GM20431 (cell line): ENCODE data around the gene SAMHD1.
"Not testable (repeated sequence)": the region's sequence is repeated elsewhere in the genome, so short reads cannot be mapped to it uniquely, and the experiment has no call there.

Source experiments
- in situ Hi-C: fragments of 300-500 bp; cut with MseI, MboI; formaldehyde crosslinking; loops from one replicate; pipeline ENCODE4 v1.15.0; 2020; ENCODE audit warnings: low sequenced_read_pairs; ENCODE audit not compliant: unreplicated experiment

SAMHD1 gene

DNA sequence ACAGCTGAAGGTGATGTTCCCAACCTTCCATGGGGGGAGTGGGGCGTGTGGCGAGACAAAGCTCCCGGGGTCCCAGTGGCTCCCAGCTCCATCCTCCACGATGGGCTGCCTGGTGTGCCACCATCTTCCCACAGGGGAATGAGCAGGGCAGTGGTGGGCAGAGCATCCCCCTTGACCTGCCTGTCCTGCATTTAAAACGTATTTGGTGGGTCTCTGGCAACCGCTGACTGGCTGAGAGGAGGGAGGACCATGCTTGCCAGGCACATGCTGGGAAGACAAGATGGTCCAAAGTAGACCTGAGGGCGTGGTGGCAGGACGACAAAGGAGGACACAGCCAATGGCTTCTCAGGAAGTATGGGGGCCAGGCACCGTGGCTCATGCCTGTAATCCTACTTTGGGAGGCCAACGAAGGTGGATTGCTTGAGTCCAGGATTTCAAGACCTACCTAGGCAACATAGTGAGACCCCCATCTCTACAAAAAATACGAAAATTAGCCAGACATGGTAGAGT, 70.7 kb downstream of the SAMHD1 start:
- in situ Hi-C loops: loop anchor here (10.0 kb wide), 1 partner anchor 76 kb away; no protein-coding TSS in a partner anchor

DNA sequence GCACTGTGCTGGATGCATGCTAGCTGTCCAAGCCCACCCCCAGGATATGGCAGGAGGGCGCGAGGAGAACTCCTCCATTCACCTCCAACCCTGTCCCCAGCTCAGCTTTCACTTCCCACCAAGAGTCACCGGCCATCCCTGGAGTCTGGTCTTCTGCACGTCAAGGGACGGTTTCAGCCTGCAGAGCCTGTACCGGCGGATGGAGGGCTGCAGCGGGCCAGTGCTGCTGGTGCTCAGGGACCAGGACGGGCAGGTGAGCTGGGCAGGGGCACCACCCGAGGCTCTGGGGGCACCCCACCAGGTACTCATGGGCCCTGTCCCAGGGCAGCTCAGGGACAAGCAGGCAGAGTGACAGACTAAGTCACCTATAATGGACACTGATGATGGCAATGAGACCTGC, 72.6 kb downstream of the SAMHD1 start:
- in situ Hi-C loops: no loop called here

DNA sequence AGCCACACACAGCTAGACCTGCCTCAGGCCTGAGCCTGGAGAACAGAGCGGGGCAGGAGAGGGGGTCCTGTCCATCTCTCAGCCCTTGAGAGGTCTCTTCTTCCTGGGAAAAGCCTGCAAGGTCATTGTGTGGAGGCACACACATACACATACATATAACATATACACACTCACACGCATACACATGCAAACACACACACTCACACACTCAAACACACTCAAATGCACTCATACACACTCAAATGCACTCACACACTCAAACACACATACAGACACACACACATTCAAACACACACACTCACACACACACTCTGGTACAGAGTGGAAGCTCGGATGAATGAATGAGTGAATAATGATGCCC, 75.1 kb downstream of the SAMHD1 start:
- in situ Hi-C loops: no loop called here

DNA sequence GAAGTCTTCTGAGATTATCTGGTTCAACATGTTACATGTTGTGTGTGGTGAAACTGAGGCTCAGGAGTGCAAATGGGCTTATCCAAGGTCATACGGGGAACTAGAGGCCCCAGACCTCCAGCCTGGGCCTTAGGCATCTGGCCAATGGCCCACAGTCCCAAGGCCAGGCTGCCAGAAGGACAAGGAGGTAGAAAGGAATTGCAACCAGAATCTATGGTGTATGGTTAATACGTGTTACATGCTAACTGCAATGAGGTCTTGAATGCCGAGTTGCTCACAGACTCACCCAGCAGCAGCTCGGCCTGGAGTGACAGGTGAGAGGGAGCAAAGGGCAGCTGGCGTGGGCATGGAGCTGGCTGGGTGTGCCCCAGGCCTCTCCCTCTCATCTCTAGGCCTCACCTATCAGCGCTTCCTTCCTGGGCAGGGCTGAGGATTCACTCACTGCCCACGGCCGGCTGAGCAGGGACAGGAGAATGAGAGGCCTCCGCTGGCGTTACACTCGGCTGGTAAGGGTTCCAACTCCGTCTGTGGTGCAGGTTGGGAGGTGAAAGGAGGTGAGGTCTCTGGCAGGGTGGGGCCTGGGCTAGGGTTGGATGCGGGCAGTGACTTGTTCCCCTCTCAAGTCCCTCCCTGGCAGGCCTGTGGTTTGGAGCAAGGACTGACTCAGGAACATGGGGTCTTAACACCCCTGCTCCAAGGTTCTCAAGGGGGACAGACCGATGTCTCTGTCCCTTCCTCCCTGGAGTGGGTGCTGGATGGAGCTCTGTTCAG, 75.6 kb downstream of the SAMHD1 start, which contains the start of gene TLDC2:
TLDC2 (plus strand) TSS at position 437 of the 771 bp plus-strand sequence; CDS start at position 474, 37 bp downstream.
- in situ Hi-C loops: no loop called here

DNA sequence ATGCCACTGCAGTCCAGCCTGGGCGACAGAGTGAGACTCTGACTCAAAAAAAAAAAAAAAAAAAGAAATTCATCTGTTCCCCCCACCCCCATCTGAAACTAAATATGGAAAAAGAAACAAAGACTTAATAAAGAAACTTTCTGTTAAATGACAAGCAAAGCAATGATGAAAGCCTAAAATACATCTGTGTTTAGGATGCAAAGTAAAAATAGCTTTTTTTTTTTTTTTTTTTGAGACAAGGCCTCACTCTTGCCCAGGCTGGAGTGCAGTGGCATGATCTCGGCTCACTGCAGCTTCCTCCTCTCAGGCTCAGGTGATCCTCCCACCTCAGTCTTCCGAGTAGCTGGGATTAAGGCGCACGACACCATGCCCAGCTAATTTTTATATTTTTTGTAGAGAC, 76.4 kb downstream of the SAMHD1 start:
- in situ Hi-C loops: not testable (repeated sequence)

DNA sequence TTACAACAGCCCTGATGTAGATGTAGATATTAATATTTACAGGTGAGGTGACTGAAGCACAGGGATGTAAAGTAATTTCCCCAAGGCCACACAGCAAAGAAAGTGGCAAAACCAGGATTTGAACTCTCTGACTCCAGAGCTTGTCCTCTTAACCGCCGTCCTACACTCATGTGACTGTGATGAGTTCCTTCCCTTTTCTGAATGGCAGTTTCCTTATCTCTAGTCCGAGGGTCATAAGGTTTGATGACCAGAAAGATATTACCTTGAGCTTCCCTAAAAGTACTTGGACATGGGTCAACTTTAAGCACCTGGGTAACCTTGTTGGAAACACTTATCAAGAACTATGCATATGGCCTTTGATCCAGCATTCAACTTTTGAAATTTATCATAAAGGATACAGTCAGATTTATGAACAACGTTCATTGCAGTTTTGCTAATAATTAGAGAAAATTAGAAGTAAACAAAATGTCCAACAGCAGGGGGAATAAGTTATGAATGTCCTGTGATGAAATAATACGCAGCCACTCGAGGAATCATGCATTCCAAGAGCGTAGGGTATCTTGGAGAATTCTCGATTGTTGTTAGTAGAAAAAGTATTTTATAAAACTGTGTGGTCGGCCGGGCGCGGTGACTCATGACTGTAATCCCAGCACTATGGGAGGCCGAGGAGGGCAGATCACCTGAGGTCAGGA, 77.9 kb downstream of the SAMHD1 start:
- in situ Hi-C loops: no loop called here

DNA sequence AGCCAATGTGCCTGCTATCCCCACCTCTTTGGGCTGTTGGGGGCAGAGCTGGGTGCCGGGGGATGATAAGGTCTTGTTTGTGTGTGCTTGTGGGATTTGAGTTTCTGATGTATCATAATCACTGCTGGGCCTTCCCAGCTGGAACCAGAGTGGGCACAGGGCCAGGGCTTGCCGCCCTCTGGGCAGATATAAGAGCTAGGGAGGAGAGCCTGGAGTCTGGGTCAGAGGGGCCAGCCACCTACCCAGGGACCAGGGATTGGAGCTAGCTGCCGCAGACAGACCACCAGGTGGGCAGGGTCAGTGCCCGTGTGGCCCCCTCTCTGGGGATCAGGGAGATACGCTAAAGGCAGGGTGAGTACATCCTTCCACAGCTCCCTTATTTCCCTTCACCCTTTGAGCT, 78.7 kb downstream of the SAMHD1 start:
- in situ Hi-C loops: no loop called here

DNA sequence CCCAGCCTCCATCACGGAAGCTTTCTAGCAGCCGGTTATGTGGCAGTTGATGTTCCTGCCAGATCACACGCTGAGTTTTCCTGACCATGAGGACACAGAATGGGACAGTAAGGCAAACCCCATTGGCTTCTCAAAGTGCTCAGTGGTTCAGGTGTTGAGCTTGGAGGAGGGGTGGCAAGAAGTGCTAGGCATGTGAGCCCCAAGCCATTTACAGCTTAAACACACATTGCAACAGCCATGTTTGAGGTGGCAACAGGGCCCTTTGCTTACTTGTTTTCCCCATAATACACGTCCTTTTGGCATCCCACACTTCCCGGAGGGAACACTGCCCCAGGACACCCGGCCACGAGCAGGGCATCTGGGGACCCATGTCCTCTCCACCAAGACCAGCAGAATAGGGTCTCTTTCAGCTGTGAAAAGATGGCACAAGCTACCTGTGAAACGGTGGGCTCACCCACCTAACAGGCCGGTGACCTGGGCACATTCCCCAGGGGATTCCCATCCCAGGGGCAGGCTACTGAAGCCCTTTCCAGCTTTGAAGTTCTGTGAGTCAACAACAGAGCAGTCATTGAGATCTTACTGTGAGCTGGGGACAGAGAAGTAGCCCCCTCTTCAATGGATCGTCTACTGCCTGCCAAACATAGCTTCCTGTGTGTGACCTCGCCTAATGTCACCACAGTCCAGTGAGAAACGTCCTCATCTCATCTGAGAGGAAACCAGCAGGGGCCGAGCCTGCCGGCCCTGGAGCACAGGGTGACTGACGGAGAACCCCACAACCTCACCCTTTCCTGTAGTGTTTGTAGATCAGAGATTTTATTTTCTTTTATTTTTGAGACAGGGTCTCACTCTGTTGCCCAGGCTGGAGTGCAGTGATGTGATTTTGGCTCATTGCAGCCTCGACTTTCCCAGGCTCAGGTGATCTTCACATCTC, 79.6 kb downstream of the SAMHD1 start:
- in situ Hi-C loops: no loop called here

DNA sequence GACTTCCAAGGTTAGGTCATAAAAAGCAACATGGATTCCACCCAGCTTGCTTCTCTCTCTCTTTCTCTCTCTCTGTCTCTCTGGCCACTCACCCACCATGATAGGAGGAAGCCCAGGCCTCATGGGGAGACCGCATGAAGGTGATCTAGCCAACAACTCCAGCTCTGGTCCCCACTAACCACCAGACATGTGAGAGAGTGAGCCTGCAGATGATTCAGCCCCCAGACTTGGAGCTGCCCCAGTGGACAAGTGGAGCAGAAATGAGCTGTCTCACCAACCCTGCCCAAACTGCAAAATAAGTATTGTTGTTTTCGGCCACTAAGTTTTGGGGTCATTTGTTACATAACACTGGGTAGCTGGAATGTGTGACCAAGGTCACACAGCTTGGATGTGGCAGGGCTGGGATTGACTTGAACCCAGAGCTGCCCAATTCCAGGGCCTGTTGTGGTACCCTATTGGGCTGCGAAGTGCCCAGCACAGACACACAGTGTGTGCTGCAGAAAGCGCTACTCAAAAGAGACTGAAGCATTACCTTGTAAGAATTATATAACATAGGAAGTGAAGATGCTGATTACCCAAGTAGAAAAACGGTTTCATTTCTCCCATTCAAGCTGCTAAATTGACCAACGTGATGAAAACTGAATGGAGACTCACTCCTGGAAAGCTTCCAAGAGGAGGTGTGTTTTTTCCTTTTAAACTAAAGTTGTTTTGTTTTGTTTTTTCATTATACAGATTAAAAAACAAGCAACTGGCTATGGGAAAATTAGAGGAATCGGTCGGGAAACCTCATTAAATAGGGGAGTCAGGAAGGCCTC, 84.6 kb downstream of the SAMHD1 start:
- in situ Hi-C loops: no loop called here

DNA sequence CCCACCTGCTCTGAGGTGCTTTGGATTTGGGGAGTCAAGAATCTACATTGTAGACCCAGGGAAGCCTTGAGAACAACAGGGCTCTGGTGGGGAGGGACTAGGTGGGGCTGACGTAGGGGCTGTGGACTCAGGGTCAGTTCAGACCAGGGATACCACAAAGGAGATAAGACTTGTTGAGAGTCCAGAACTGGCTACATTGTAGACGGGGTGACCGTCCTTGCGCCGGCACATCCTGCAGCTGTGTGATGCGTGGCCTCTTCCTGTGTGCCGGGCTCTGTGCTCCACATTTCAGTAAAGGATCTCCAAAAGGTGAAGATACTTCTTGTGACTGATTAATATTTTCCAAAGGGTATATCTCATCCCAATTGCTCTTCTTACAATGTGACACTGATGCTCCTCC, 85.3 kb downstream of the SAMHD1 start:
- in situ Hi-C loops: no loop called here

DNA sequence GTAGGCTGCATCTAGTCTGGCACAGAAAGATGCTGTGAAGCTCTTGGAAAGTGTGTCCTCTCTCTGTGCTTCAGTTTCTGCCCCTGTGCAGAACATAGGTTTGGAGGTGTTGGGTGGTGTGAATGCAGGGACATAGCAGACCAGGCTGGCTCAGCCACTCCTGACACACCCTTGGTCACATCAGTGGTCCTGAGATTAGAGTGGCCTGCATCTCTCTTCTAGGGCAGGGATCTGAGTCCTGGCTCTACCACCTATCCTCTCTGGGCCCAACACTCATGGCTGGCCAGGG, 85.7 kb downstream of the SAMHD1 start:
- in situ Hi-C loops: no loop called here

DNA sequence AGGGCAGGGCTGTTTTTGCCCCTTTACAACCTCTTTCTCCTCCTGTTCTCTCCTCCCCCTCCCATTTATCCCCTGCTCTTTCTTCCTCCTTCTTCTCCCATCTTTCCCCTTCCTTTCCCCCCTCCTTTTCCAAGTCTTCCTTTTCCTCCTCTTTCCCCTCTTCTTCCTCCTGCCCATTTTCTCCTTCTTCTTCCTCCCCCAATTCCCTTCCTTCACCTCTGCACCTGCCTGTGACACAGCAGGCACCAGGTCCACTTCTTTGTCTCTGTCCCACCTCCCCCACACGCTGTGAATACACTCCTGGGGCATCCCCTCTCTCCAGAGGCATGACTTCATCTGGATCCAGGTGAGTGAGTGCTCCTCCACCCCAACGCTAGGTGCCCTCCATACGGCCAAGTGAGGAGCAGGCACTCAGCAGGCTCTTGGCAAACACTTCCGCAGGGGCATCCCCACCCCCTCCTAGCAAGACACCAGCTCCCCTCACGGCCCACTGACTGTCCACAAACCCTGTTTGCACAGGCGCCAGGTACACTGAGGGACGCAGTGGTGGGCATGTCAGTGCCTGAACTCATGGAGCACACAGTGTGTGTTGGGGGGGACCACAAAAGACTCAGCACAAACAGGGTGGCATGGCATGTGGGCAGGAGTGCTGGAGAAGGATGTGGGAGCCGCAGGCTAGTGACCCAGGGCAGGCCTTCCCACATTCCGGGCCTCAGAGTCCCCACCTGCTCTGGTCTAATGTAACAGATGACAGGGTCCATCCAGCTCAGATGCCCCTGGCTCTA, 86.2 kb downstream of the SAMHD1 start:
- in situ Hi-C loops: no loop called here

DNA sequence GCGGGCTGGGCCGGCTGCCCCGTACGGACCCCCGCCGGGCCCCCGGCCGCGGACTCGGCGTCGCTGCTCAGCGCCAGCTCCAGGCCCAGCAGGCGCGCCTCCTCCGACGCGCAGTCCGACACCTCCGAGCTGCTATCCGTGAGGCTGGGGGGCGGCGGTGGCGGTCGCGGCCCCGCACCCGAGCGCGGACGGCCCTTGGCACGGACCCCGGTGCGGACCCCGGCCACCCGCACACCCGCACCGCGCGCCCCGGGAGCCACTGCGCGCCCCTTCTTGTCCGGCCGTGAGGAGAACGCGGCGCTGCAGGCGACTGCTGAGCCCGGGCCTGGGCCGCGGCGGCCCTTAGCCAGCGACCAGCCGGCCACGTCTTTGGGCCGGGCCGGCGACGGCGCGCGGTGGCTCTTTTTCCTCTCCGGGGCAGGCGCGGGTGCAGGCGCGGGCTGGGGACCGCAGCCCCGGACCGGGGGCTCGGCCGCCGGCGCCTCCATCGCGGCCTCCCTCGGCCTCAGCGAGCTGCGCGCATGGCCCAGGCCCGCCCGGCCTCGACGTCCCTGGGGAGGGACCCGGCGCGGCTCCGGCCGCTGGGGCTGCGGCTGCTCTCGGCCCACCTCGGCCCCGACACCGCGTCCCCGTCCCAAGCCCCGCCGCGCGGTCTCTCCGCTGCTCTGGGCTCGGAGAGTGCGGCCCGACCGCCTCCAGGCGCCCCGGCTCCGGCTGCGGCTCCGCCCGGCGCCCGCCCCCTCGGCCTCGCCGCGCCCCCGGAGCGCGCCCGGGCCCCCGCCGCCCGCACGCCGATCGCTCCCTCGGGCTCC, 88.4 kb downstream of the SAMHD1 start:
- in situ Hi-C loops: no loop called here

DNA sequence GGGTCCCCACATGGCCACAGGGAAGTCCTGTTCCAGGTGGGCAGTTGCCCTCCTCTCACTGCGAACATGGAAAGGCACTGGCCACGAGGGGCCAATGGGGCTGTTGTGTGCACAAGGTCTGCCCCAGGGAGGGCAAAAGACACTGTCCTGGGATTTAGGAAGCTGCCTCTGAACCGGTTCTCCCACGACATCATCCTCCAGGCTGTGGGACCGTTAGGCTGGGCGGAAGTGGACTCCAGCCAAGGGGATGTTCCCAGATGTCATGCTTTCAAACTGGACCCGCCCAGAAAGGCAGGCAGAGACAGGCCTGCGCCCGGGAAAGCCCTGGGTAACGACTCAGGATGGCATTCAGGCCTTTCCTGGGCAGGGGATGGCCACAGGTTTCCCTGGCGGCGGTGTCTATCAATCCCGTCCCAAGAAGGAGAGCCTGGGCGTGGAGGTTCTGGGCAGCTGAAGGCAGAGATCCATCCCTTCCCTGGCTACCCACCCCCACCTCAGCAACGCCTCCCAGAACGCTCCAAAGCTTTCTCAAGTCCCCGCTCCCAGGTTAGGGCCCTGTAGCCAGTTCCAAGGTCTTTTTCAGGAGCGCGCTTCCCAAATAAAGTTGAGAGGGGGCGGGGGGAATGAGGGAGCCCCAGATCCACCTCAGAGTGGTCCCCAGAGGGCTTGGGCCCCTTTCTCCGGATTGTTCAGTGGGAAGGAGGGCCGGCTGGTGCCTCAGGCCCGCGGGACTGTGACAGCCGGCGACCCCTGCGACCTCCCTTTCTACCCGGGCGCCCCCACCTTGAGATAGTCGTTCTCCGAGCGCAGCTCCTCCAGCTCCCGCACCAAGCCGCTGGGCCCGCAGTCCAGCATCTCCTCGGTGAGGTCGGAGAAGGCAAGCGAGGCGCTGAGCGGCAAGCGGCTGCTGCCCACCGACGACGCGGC, 89.4 kb downstream of the SAMHD1 start:
- in situ Hi-C loops: no loop called here

DNA sequence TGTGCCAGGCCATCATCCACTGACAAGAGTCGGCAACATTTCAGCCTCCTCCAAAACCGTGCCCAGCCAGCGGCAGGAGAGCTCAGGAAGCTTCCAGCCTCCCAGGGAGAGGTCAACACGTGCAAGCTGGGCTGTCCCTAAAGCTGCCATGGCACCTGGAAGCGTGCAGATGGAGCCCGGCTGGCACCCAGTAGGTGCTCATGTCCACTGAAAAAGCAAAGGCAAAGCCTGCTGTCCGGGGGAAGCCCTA, 90.0 kb downstream of the SAMHD1 start:
- in situ Hi-C loops: no loop called here

DNA sequence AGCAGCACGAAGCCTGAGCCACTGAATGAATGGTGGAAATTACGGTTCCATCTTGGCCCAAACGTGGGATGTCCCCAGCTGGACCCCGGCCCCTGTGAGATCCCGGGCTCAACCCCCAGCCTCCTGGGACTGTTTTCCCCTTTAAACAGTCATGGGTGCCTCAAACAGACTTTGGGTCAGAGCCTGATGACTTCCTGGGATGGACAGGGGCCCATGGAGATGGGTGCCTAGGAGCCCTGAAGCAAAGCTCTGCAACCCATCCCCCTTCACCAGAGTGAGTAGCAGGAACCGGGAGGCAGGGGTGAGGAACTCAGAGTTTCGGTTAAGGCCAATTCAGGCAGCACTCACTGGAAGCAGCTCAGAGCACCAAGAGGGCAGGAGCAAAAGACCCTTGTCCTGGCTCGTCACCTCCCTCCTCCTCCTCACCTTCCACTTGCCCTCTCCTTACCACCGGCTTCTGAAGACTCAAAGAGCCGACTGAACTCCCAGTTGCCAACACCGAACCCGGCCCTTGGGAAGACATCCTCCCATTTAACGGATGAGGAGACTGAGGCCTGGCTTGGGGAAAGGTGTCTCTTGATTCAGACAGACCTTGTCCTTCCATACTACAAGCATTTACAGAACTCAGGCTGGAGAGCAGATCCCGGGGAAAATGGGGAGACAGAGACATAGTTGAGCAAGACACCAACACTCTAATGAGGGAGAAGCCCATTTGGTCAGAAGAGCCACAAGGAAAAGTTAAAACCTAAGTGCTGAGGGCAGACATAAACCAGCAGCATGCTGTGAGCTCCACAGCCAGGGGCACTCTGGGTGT, 90.5 kb downstream of the SAMHD1 start:
- in situ Hi-C loops: no loop called here

DNA sequence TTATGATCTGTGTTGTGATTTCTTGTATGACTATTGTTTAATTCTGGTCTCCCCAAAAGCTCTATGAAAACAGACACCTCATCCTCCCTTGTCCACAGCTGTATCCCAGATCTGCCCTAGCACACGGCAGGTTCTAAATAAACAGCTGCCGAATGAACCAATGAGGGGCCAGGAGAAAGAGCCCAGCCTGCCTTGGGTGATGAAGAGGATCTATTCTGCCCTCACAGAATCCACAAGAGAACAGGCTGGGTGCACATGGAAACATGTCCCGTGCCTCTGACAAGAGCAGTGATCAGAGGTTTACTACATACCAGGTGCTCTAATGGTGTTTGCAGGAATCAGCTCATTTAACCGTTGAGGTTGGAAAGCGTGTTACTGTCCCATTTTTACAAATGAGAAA, 91.2 kb downstream of the SAMHD1 start:
- in situ Hi-C loops: no loop called here
